GM18870 (cell line): ENCODE measurements around the gene OMA1.
"Not testable (repeated sequence)": the region's sequence is repeated elsewhere in the genome, so short reads cannot be mapped to it uniquely, and the experiment has no call there.

Experiments
- ATAC-seq: cut with Tn5 transposase; IDR thresholded peaks from one replicate; pipeline ENCODE4 v1.9.1; 2021; ENCODE audit warnings: moderate library complexity; ENCODE audit not compliant: unreplicated experiment

OMA1 gene

GRCh38 chr1:58529284-58529683, 17.2 kb downstream of the OMA1 start:
- ATAC-seq: no peak

- no peak for ATAC-seq
These were observed 18.0 kb downstream of the OMA1 start for GRCh38 chr1:58528518-58528917.

GRCh38 chr1:58524353-58524945, 22.1 kb downstream of the OMA1 start:
- no peak for ATAC-seq

- ATAC-seq: no peak
These were observed 30.6 kb downstream of the OMA1 start for GRCh38 chr1:58515794-58516401.

GRCh38 chr1:58513956-58514355, 32.6 kb downstream of the OMA1 start:
- ATAC-seq: no peak

GRCh38 chr1:58508629-58509028, 37.9 kb downstream of the OMA1 start:
- ATAC-seq: no peak

- ATAC-seq: no peak
These were observed 41.2 kb downstream of the OMA1 start for GRCh38 chr1:58505286-58505685.

GRCh38 chr1:58502519-58502918, 44.0 kb downstream of the OMA1 start:
- no peak for ATAC-seq

- ATAC-seq: no peak
These were observed 46.5 kb downstream of the OMA1 start for GRCh38 chr1:58500043-58500442.

GRCh38 chr1:58497499-58497898, 49.0 kb downstream of the OMA1 start:
- ATAC-seq: no peak

- no peak for ATAC-seq
These were observed 50.5 kb downstream of the OMA1 start for GRCh38 chr1:58496042-58496441.

GRCh38 chr1:58488914-58489313, 57.6 kb downstream of the OMA1 start:
- ATAC-seq: not testable (repeated sequence)

- ATAC-seq: no peak
These were observed 59.5 kb downstream of the OMA1 start for GRCh38 chr1:58487002-58487401.

GRCh38 chr1:58481962-58482361, 64.6 kb downstream of the OMA1 start:
- ATAC-seq: no peak

- no peak for ATAC-seq
These were observed 66.3 kb downstream of the OMA1 start for GRCh38 chr1:58480191-58480590.

GRCh38 chr1:58477390-58477789, 69.1 kb downstream of the OMA1 start:
- no peak for ATAC-seq

GRCh38 chr1:58476179-58476578, 70.3 kb downstream of the OMA1 start:
- no peak for ATAC-seq

GRCh38 chr1:58469476-58469875, 77.0 kb downstream of the OMA1 start:
- no peak for ATAC-seq

GRCh38 chr1:58469016-58469415, 77.5 kb downstream of the OMA1 start:
- no peak for ATAC-seq

GRCh38 chr1:58468612-58469011, 77.9 kb downstream of the OMA1 start:
- no peak for ATAC-seq

GRCh38 chr1:58466630-58467241, 79.8 kb downstream of the OMA1 start:
- no peak for ATAC-seq

- no peak for ATAC-seq
These were observed 80.5 kb downstream of the OMA1 start for GRCh38 chr1:58465825-58466629.
